LNCaP clone FGC (cell line): ENCODE measurements around the gene RNF133.

ENCODE experiments used
- DNase-seq: peaks from one replicate; pipeline ENCODE4 v3.0.0-alpha.2; 2011; ENCODE audit warnings: low read depth
- H3K4me3 ChIP-seq: 2 replicates; pipeline ENCODE4 v1.5.1; 2011; ENCODE audit warnings: mild to moderate bottlenecking, low read depth, low read length, control low read depth
- CTCF ChIP-seq: IDR thresholded peaks from 2 replicates; pipeline ENCODE4 v1.5.1; 2012; ENCODE audit warnings: mild to moderate bottlenecking; ENCODE audit not compliant: control insufficient read depth, insufficient read depth; ENCODE audit errors: extremely low read depth

The RNF133 gene

GRCh38 chr7:122672536-122672935 is 26.4 kb downstream of the RNF133 start:
- no peak overlapping the region for H3K4me3 ChIP-seq
- no peak for DNase-seq
- no peak for TF ChIP-seq CTCF

- no peak for TF ChIP-seq CTCF
- no peak for DNase-seq
- H3K4me3 ChIP-seq, result no peak overlapping the region
Observed at GRCh38 chr7:122663733-122664132, 35.2 kb downstream of the RNF133 start.

DNA sequence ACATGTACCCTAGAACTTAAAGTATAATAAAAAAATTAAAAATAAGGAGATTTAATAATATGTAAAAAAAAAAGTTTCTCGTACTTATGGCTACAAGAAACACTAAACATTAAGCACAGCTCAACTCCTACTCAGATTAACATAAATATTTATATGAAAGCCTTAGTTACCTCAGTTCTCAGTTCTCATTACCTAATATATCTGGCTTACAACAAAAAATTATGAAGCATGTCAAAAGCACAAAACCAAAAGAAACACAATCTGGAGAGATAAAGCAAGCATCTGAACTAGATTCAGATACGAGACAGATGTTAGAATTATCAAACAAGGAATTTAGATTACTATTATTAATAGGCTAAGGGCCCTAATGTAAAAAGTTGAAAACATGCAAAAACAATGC is 40.1 kb downstream of the RNF133 start:
- no peak overlapping the region for H3K4me3 ChIP-seq
- DNase-seq, result no peak
- TF ChIP-seq CTCF, result no peak

GRCh38 chr7:122653685-122654084 is 45.2 kb downstream of the RNF133 start:
- H3K4me3 ChIP-seq, result no peak overlapping the region

DNA sequence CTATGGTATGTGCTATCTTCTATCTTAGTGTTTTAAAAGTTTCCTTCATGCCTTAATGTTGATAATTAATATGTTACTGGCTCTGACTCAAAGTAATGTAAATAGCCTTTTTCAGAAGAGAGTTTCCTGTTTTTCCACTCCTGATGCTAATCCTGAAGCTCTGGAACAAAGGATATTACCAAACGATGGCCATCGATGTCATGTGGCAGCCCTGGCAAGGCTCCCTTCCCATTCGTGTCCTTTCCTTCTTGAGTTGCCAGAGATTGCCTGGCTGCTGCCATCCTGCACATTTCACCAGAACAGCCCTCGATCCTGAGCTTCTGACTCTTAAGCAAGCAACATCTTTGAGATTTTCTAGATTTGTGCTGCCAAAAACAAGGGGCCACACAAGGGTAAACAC is 46.0 kb downstream of the RNF133 start:
- no peak for TF ChIP-seq CTCF
- H3K4me3 ChIP-seq, result no peak overlapping the region
- peak; percentile 73 for DNase-seq

More at GRCh38 chr7:122653685-122654084, 45.2 kb downstream of the RNF133 start:
- no peak for DNase-seq
- no peak for TF ChIP-seq CTCF

DNA sequence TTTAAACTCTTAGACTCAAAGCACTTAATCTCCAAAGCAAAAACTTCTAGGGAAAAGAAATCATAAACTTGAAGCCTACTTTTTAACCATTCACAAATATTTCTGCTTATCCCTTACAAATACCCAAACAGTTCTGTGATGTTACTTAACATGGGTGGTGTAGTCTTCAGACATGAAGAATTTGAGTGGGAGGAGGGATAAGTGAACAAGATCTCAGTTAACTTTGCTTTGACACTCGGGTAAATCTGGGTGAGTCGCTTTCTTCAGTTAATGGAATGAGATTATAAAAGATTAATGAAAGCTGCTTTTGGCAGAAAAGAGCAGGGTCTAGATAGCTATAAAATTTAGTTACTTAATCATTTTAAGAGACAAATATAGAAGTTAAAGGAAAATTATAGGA is 47.5 kb downstream of the RNF133 start:
- DNase-seq, result no peak
- H3K4me3 ChIP-seq, result no peak overlapping the region
- no peak for TF ChIP-seq CTCF
